NB4 (cell line): ENCODE results near the gene STPG1.

ENCODE experiments used
- DNase-seq: peaks from one replicate; pipeline ENCODE4 v3.0.0; 2010; ENCODE audit warnings: low read depth
- H3K4me3 ChIP-seq: one replicate; pipeline ENCODE4 v1.5.1; 2011; ENCODE audit warnings: mild to moderate bottlenecking, low read depth, low read length, moderate library complexity
- CTCF ChIP-seq: IDR thresholded peaks from one replicate; pipeline ENCODE4 v1.5.1; 2012; ENCODE audit warnings: low read depth, low read length
- MAX ChIP-seq: IDR thresholded peaks from 2 replicates; pipeline ENCODE4 v1.6.1; 2011; ENCODE audit warnings: low read depth, low read length
- MYC ChIP-seq: IDR thresholded peaks from 2 replicates; pipeline ENCODE4 v1.6.1; 2011; ENCODE audit warnings: low read depth, low read length
- POLR2A ChIP-seq: IDR thresholded peaks from 2 replicates; pipeline ENCODE4 v1.6.1; 2011; ENCODE audit warnings: mild to moderate bottlenecking; ENCODE audit not compliant: insufficient read length; ENCODE audit errors: extremely low read depth

Gene STPG1

GRCh38 chr1:24388331-24388885 is 25.2 kb downstream of the STPG1 start:
- no peak overlapping the region for H3K4me3 ChIP-seq
- no peak for DNase-seq
- TF ChIP-seq MYC (no peak), MAX (no peak), CTCF (no peak), POLR2A (no peak)

DNA sequence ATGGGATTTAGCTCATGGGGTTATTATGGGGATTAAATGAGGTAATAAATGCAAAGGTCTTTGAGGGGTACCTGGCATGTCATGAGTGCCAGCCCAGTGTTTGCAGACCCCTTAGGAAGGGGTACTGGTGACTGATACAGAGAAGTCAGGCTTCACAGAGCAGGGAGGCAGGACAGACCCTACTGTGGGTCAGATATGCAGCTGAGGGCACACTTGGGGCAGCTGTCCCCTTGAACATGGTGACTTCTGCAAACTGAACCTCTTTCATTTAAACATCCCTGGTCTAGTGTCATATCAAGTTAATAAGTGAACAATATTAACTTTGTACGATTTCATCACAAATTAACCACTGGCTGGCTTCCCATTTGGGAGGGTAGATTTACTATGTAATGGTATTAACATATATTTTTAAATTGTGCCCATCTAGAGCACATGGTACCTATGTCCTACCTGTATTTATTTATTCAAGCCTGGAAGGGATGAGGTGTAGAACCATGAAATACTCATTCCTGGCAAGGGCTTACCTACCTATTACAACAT is 25.9 kb downstream of the STPG1 start:
- no peak for TF ChIP-seq POLR2A
- TF ChIP-seq CTCF = no peak
- no peak for TF ChIP-seq MAX
- no peak for TF ChIP-seq MYC
- H3K4me3 ChIP-seq = no peak overlapping the region
- DNase-seq = no peak

GRCh38 chr1:24386931-24387330 is 26.7 kb downstream of the STPG1 start:
- no peak for DNase-seq
- no peak for TF ChIP-seq MAX
- no peak for TF ChIP-seq POLR2A
- TF ChIP-seq MYC = no peak
- no peak for TF ChIP-seq CTCF
- no peak overlapping the region for H3K4me3 ChIP-seq

DNA sequence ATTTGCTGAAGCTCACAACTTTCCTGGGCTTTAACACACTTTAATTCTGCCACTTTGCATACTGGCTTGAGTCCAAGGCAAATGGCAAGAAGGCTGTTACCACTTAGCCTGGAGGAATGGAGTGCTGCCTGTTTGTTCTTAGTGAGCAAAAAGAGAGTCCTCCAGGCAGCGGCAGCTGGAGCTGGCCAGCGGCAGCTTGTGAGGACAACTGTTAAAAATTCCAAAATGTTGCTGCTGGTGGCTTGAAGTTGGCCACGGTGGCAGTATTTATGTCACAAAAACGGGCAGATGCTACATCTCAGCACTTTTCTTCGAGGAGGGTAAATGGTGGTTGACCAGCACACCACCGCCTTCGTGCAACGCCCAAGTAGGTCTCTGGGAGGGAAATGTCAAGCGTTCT is 27.3 kb downstream of the STPG1 start:
- DNase-seq = no peak
- no peak overlapping the region for H3K4me3 ChIP-seq
- TF ChIP-seq MAX (no peak), POLR2A (no peak), CTCF (no peak), MYC (no peak)

GRCh38 chr1:24385160-24385940 is 28.2 kb downstream of the STPG1 start:
- peak; percentile 38 for DNase-seq
- H3K4me3 ChIP-seq = no peak overlapping the region
- TF ChIP-seq POLR2A = no peak
- TF ChIP-seq CTCF = peak; percentile 77
